Spleen (tissue), 11 donors: ENCODE results near the gene PTPN14. TPM values are rescaled to one million over a fixed set of nuclear protein-coding genes. Genes with fewer than 3 reads are reported as not detected.

Experiments
- DNase-seq: peaks from one replicate; pipeline ENCODE4 v3.0.0-alpha.2; 2020
- H3K27ac ChIP-seq, 8 donors: fragments of 200-600 bp; sonication (generic) in 7 of 8; 1 replicate in 4 of 8; 2 replicates in 4 of 8; pipeline versions ENCODE4 v1.5.0 to v1.8.0; 2016 to 2021; ENCODE audit warnings: inconsistent platforms in 4 of 8, mild to moderate bottlenecking in 4 of 8, moderate library complexity in 1 of 8
- H3K27me3 ChIP-seq, 7 donors: fragments of 200-600 bp; sonication (generic) in 6 of 7; replicated peaks in 1 of 7; 1 replicate in 4 of 7; 2 replicates in 3 of 7; pipeline versions ENCODE4 v1.5.0 to v1.8.0; 2016 to 2021; ENCODE audit warnings: inconsistent platforms in 3 of 7, mild to moderate bottlenecking in 1 of 7
- H3K36me3 ChIP-seq, 6 donors: fragments of 200-600 bp; sonication (generic) in 5 of 6; 1 replicate in 4 of 6; 2 replicates in 2 of 6; pipeline versions ENCODE4 v1.5.0 to v1.8.0; 2016 to 2021; ENCODE audit warnings: inconsistent platforms in 2 of 6
- H3K4me1 ChIP-seq, 6 donors: fragments of 200-600 bp; sonication (generic) in 5 of 6; 1 replicate in 3 of 6; 2 replicates in 3 of 6; pipeline versions ENCODE4 v1.5.0 to v1.8.0; 2016 to 2021; ENCODE audit warnings: inconsistent platforms in 3 of 6
- H3K4me3 ChIP-seq, 8 donors: fragments of 200-600 bp; sonication (generic) in 7 of 8; 1 replicate in 4 of 8; 2 replicates in 4 of 8; pipeline versions ENCODE4 v1.5.0 to v1.8.0; 2016 to 2021; ENCODE audit warnings: inconsistent platforms in 4 of 8, mild to moderate bottlenecking in 4 of 8, moderate library complexity in 2 of 8
- H3K9me3 ChIP-seq, 8 donors: fragments of 200-600 bp; sonication (generic) in 7 of 8; 1 replicate in 4 of 8; 2 replicates in 4 of 8; pipeline versions ENCODE4 v1.5.0 to v1.8.0; 2016 to 2021; ENCODE audit warnings: inconsistent platforms in 4 of 8
- CTCF ChIP-seq, 11 experiments: fragments of 200-600 bp in 7 of 11; fragments of 450-650 bp in 4 of 11; sonication (generic) in 4 of 11; IDR thresholded peaks in 8 of 11; conservative IDR thresholded peaks in 3 of 11; 1 replicate in 7 of 11; 2 replicates in 4 of 11; pipeline versions ENCODE4 v1.4.0 to v1.8.0; 2016 to 2021; ENCODE audit warnings: antibody characterized with exemption in 11 of 11, inconsistent platforms in 4 of 11, mild to moderate bottlenecking in 1 of 11
- POLR2A ChIP-seq, 3 donors: fragments of 450-650 bp; IDR thresholded peaks; one replicate each; pipeline ENCODE4 v1.5.1; 2017; ENCODE audit warnings: antibody characterized with exemption in 3 of 3, mild to moderate bottlenecking in 1 of 3
- POLR2AphosphoS5 ChIP-seq, 3 donors: sonication (generic); formaldehyde crosslinking; IDR thresholded peaks; one replicate each; pipeline ENCODE4 v1.5.1; 2017; ENCODE audit warnings: antibody characterized with exemption in 3 of 3
- WGBS, 5 donors: extraction: QIAGEN DNeasy Blood & Tissue Kit in 3 of 5; methylation state at CpG; one replicate each; pipeline versions ENCODE4 v1.1.5 to v1.1.7; 2013 to 2018; 5-methylcytosine and 5-hydroxymethylcytosine counted together
- intact Hi-C: fragments of 100-400 bp; cut with DNase I; formaldehyde crosslinking; loops from one replicate; pipeline ENCODE4 v1.15.0; 2023; ENCODE audit warnings: low total_unique reads
- polyA plus RNA-seq, 3 donors: library from polyadenylated mRNA; stranded (reverse); fragments of 200-250 nt; gene quantifications; one replicate each; pipeline ENCODE4 v1.2.1, GENCODE V29; 2013
- total RNA-seq, 7 donors: library from RNA; depleted of rRNA in 3 of 7; stranded (reverse); fragments of >200 nt in 3 of 7; fragmentation: NEBNext Ultra II Directional in 4 of 7; extraction: Animal tissue kit (Norgen Biotek cat#: 25700) in 4 of 7; gene quantifications; one replicate each; pipeline versions ENCODE4 v1.1.0 to v1.2.1, GENCODE V29; 2016 to 2021
- donor health status: healthy with polysubstance abuse.
- donor health status: DM: no; HTN: no; CAD: no; lungs with moderate emphysema.
- donor health status: DM: no; HTN: no; CAD: no.
- donor health status: Bipolar disorder and iron deficiency.
- donor health status: healthy.
- donor health status: DM: no; HTN: no; CAD: no.
- donor health status: DM: yes; HTN: yes; CAD: no.

The PTPN14 gene
- total and polyA plus RNA-seq, 10 donors, result 0.83 to 28.5 (median 16.8) TPM

GRCh38 chr1:214417545-214418210, 133.7 kb downstream of the PTPN14 start:
- 85 to 93% (median 91%) methylated on average over 8 to 9 of the region's 9 CpGs for WGBS, 5 donors
- Histone ChIP-seq H3K27me3 (peaks cover 0 to 3% (median 0%) of the 10 kb centered on the region in 7 donors), H3K36me3 (no peaks in the 10 kb centered on the region), H3K27ac (no peak overlapping the region), H3K9me3 (no peaks in the 10 kb centered on the region), H3K4me1 (peaks cover 0 to 15% (median 1%) of the 10 kb centered on the region in 6 donors), H3K4me3 (no peak overlapping the region)
- intact Hi-C loops, result no loop called here
- no peak for TF ChIP-seq POLR2AphosphoS5 (IDR thresholded peaks at IDR 0.05)
- TF ChIP-seq CTCF (IDR thresholded peaks at IDR 0.05 in 8 of 11, conservative IDR thresholded peaks at IDR 0.05 in 3 of 11), result no peak
- no peak for TF ChIP-seq POLR2A (IDR thresholded peaks at IDR 0.05)
- no peak for DNase-seq

GRCh38 chr1:214416858-214417257, 134.5 kb downstream of the PTPN14 start:
- Histone ChIP-seq H3K27ac (no peak overlapping the region), H3K36me3 (no peaks in the 10 kb centered on the region), H3K27me3 (peaks cover 0 to 3% (median 0%) of the 10 kb centered on the region in 7 donors), H3K4me3 (no peak overlapping the region), H3K9me3 (no peaks in the 10 kb centered on the region), H3K4me1 (peaks cover 0 to 15% (median 1%) of the 10 kb centered on the region in 6 donors)
- intact Hi-C loops, result no loop called here
- WGBS, 5 donors, result 86 to 95% (median 88%) methylated on average over 2 of the region's 2 CpGs
- DNase-seq, result no peak
- TF ChIP-seq CTCF (IDR thresholded peaks at IDR 0.05 in 8 of 11, conservative IDR thresholded peaks at IDR 0.05 in 3 of 11), result no peak
- no peak for TF ChIP-seq POLR2A (IDR thresholded peaks at IDR 0.05)
- TF ChIP-seq POLR2AphosphoS5 (IDR thresholded peaks at IDR 0.05), result no peak

GRCh38 chr1:214416417-214416816, 135.0 kb downstream of the PTPN14 start:
- TF ChIP-seq POLR2A (IDR thresholded peaks at IDR 0.05), result no peak
- TF ChIP-seq CTCF (IDR thresholded peaks at IDR 0.05 in 8 of 11, conservative IDR thresholded peaks at IDR 0.05 in 3 of 11), result no peak
- no peak for TF ChIP-seq POLR2AphosphoS5 (IDR thresholded peaks at IDR 0.05)
- peaks cover 0 to 3% (median 0%) of the 10 kb centered on the region in 7 donors for H3K27me3 ChIP-seq
- intact Hi-C loops, result no loop called here
- H3K36me3 ChIP-seq, result no peaks in the 10 kb centered on the region
- H3K27ac ChIP-seq, result peak overlapping the region in 1 of 8 donors; percentile 2
- no peak overlapping the region for H3K4me3 ChIP-seq
- DNase-seq, result no peak
- H3K9me3 ChIP-seq, result no peaks in the 10 kb centered on the region
- H3K4me1 ChIP-seq, result peaks cover 0 to 15% (median 1%) of the 10 kb centered on the region in 6 donors
- 55 to 71% (median 62%) methylated on average over 2 of the region's 2 CpGs for WGBS, 5 donors

- Histone ChIP-seq H3K27ac (no peak overlapping the region), H3K4me1 (peaks cover 0 to 15% (median 1%) of the 10 kb centered on the region in 6 donors), H3K4me3 (no peak overlapping the region), H3K27me3 (no peaks in the 10 kb centered on the region), H3K9me3 (peaks cover 0 to 6% (median 0%) of the 10 kb centered on the region in 8 donors), H3K36me3 (no peaks in the 10 kb centered on the region)
- intact Hi-C loops, result no loop called here
- DNase-seq, result no peak
- no peak for TF ChIP-seq CTCF (IDR thresholded peaks at IDR 0.05 in 8 of 11, conservative IDR thresholded peaks at IDR 0.05 in 3 of 11)
- no peak for TF ChIP-seq POLR2AphosphoS5 (IDR thresholded peaks at IDR 0.05)
- TF ChIP-seq POLR2A (IDR thresholded peaks at IDR 0.05), result no peak
- 78 to 91% (median 88%) methylated on average over 5 of the region's 5 CpGs for WGBS, 5 donors
Measured at GRCh38 chr1:214415131-214415530, 136.3 kb downstream of the PTPN14 start.
